B cell (primary cell): Measurements from ENCODE around the gene HS2ST1.

Experiments
- EZH2 ChIP-seq: IDR thresholded peaks from 2 replicates; pipeline ENCODE4 v1.6.1; 2012; ENCODE audit warnings: borderline replicate concordance, low read depth, mild to moderate bottlenecking, moderate library complexity, low read length; ENCODE audit not compliant: insufficient read depth, poor library complexity, severe bottlenecking
- TF ChIP-seq, protein P1 (sequence below): fragments of 200-600 bp; IDR thresholded peaks from one replicate; pipeline ENCODE4 v1.8.0; 2022; ENCODE audit warnings: antibody characterized with exemption, mild to moderate bottlenecking

DNA sequence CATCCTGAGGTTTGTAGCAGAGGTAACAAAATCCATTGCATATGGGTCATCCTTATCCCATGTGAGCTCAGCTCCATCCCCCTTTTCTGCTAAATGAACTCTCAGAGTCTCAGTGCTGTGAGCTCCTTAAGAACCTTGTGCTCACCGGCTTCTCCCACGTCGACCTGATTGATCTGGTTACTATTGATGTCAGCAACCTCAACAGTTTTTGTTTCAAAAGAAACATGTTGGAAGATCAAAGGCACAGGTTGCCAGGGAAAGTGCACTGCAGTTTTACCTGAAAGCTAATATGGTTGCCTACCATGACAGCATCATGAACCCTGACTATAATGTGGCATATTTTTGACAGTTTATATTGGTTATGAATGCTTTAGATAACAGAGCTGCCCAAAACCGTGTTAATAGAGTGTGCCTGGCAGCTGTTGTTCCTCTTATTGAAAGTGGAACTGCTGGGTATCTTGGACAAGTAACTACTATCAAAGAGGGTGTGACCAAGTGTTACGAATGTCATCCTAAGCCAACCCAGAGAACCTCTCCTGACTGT is 131.4 kb downstream of the HS2ST1 start:
- TF ChIP-seq, protein P1, sequence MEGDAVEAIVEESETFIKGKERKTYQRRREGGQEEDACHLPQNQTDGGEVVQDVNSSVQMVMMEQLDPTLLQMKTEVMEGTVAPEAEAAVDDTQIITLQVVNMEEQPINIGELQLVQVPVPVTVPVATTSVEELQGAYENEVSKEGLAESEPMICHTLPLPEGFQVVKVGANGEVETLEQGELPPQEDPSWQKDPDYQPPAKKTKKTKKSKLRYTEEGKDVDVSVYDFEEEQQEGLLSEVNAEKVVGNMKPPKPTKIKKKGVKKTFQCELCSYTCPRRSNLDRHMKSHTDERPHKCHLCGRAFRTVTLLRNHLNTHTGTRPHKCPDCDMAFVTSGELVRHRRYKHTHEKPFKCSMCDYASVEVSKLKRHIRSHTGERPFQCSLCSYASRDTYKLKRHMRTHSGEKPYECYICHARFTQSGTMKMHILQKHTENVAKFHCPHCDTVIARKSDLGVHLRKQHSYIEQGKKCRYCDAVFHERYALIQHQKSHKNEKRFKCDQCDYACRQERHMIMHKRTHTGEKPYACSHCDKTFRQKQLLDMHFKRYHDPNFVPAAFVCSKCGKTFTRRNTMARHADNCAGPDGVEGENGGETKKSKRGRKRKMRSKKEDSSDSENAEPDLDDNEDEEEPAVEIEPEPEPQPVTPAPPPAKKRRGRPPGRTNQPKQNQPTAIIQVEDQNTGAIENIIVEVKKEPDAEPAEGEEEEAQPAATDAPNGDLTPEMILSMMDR, result no peak
- TF ChIP-seq EZH2, result no peak
